SK-N-SH (cell line): ENCODE results near the gene SPOCK1. TPM values are rescaled to one million over a fixed set of nuclear protein-coding genes. Genes with fewer than 3 reads are reported as not detected.

Experiments used
- CTCF ChIA-PET: fragments of 300-600, 350-600 bp; formaldehyde crosslinking; extraction: SDS; loops from one replicate; lab custom pipeline; 2021; lab: Yijun Ruan, JAX
- POLR2A ChIA-PET: fragments of 350-600 bp; sonication (Branson Sonifier 250); formaldehyde crosslinking; extraction: SDS; loops from one replicate; lab custom pipeline; 2020; ENCODE audit warnings: antibody characterized with exemption, inconsistent platforms; lab: Yijun Ruan, JAX
- DNase-seq: peaks from one replicate; pipeline ENCODE4 v3.0.0; 2012
- H2AFZ ChIP-seq: fragments of 200-600 bp; sonication (generic); 2 replicates; pipeline ENCODE4 v1.8.1; 2016; ENCODE audit warnings: antibody characterized with exemption, mild to moderate bottlenecking, low read depth
- H3F3A ChIP-seq: fragments of 200-600 bp; sonication (generic); replicated peaks from 2 replicates; pipeline ENCODE3; 2016; ENCODE audit warnings: antibody characterized with exemption, mild to moderate bottlenecking; ENCODE audit not compliant: insufficient read depth
- H3K27ac ChIP-seq, 2 experiments: fragments of 200-500 bp in 1 of 2; fragments of 200-600 bp in 1 of 2; sonication (Bioruptor generic) in 1 of 2; sonication (generic), shearing (Covaris generic) in 1 of 2; 2 replicates each; pipeline versions ENCODE4 v1.5.1 to v1.6.1; 2014 to 2016; ENCODE audit warnings: low read depth in 2 of 2, inconsistent platforms in 1 of 2, low read length in 1 of 2, mild to moderate bottlenecking in 1 of 2, mixed read lengths in 1 of 2
- H3K27me3 ChIP-seq: fragments of 200-600 bp; sonication (generic), shearing (Covaris generic); 2 replicates; pipeline ENCODE4 v1.6.1; 2016; ENCODE audit warnings: mixed run types; ENCODE audit not compliant: insufficient read depth
- H3K36me3 ChIP-seq, 2 experiments: fragments of 200-500 bp in 1 of 2; fragments of 200-600 bp in 1 of 2; sonication (Bioruptor generic) in 1 of 2; sonication (generic) in 1 of 2; replicated peaks in 1 of 2; 2 replicates each; pipeline versions ENCODE3 to v1.5.1; 2014 to 2016; ENCODE audit warnings: low read length in 1 of 2, mild to moderate bottlenecking in 1 of 2; ENCODE audit not compliant: insufficient read depth in 2 of 2, control insufficient read depth in 1 of 2
- H3K4me1 ChIP-seq, 2 experiments: fragments of 200-500 bp in 1 of 2; fragments of 200-600 bp in 1 of 2; sonication (Bioruptor generic) in 1 of 2; sonication (generic), shearing (Covaris generic) in 1 of 2; 2 replicates each; pipeline versions ENCODE4 v1.5.1 to v1.6.1; 2014 to 2016; ENCODE audit warnings: low read depth in 1 of 2, low read length in 1 of 2, mixed run types in 1 of 2; ENCODE audit not compliant: insufficient read depth in 2 of 2, control insufficient read depth in 1 of 2
- H3K4me2 ChIP-seq: fragments of 200-600 bp; sonication (generic), shearing (Covaris generic); 2 replicates; pipeline ENCODE4 v1.6.1; 2017; ENCODE audit warnings: mixed run types
- H3K4me3 ChIP-seq, 2 experiments: fragments of 200-500 bp in 1 of 2; fragments of 200-600 bp in 1 of 2; sonication (Bioruptor generic) in 1 of 2; sonication (generic), shearing (Covaris generic) in 1 of 2; 2 replicates each; pipeline versions ENCODE4 v1.5.1 to v1.8.1; 2014 to 2016; ENCODE audit warnings: low read depth in 2 of 2, inconsistent platforms in 1 of 2, low read length in 1 of 2, mild to moderate bottlenecking in 1 of 2, mixed read lengths in 1 of 2, moderate library complexity in 1 of 2
- H3K79me2 ChIP-seq: fragments of 200-600 bp; sonication (generic); 2 replicates; pipeline ENCODE4 v1.8.1; 2017; ENCODE audit warnings: mild to moderate bottlenecking; ENCODE audit not compliant: insufficient read depth
- H3K9ac ChIP-seq: fragments of 200-600 bp; sonication (generic); 2 replicates; pipeline ENCODE4 v1.6.1; 2017; ENCODE audit warnings: mixed run types
- H3K9me2 ChIP-seq: fragments of 200-600 bp; sonication (generic); 2 replicates; pipeline ENCODE4 v1.6.1; 2017; ENCODE audit warnings: mixed run types
- H3K9me3 ChIP-seq: fragments of 200-600 bp; sonication (generic); 2 replicates; pipeline ENCODE4 v1.6.1; 2017; ENCODE audit warnings: mixed run types, mild to moderate bottlenecking, moderate library complexity
- H4K20me1 ChIP-seq: fragments of 200-600 bp; sonication (generic); 2 replicates; pipeline ENCODE4 v1.6.1; 2017; ENCODE audit warnings: mild to moderate bottlenecking, mixed run types; ENCODE audit not compliant: insufficient read depth
- CHD2 ChIP-seq: fragments of 150-350 bp; IDR thresholded peaks from 2 replicates; pipeline ENCODE4 v1.6.1; 2018; ENCODE audit warnings: low read length; ENCODE audit not compliant: partially characterized antibody
- CTCF ChIP-seq: fragments of 200-600 bp; sonication (generic); IDR thresholded peaks from 2 replicates; pipeline ENCODE4 v1.6.1; 2017; ENCODE audit warnings: antibody characterized with exemption, mild to moderate bottlenecking, moderate library complexity
- GABPA ChIP-seq: IDR thresholded peaks from 2 replicates; pipeline ENCODE4 v1.4.0; 2012; ENCODE audit warnings: low read depth, mild to moderate bottlenecking
- MXI1 ChIP-seq: IDR thresholded peaks from 2 replicates; pipeline ENCODE4 v1.6.1; 2012; ENCODE audit warnings: mild to moderate bottlenecking, low read depth, low read length, improper control_type of control experiment
- NRF1 ChIP-seq: IDR thresholded peaks from 2 replicates; pipeline ENCODE4 v1.6.1; 2012; ENCODE audit warnings: low read depth, mild to moderate bottlenecking, low read length
- RCOR1 ChIP-seq: fragments of 150-350 bp; IDR thresholded peaks from 2 replicates; pipeline ENCODE4 v1.6.1; 2017; ENCODE audit warnings: antibody characterized with exemption, low read length
- SMC3 ChIP-seq: IDR thresholded peaks from 2 replicates; pipeline ENCODE4 v1.6.1; 2012; ENCODE audit warnings: low read depth, low read length, improper control_type of control experiment
- USF1 ChIP-seq: IDR thresholded peaks from 2 replicates; pipeline ENCODE4 v1.4.0; 2012; ENCODE audit warnings: low read depth, borderline replicate concordance
- USF2 ChIP-seq: fragments of 150-350 bp; IDR thresholded peaks from 2 replicates; pipeline ENCODE4 v1.6.1; 2017; ENCODE audit warnings: antibody characterized with exemption, low read length, low read depth, borderline replicate concordance
- WGBS: methylation state at CpG from one replicate; pipeline ENCODE4 v1.1.6; 2017; ENCODE audit warnings: low lambda C conversion rate; 5-methylcytosine and 5-hydroxymethylcytosine counted together
- polyA plus RNA-seq, 3 experiments: library from polyadenylated mRNA; depleted of rRNA; stranded (reverse); fragments of >200 nt; gene quantifications; 2 replicates each; pipeline ENCODE4 v1.2.3, GENCODE V29; 2012

The SPOCK1 gene
- polyA plus RNA-seq, 1 of the 3 experiments (the other 2 are of a cell fraction) = 11.3 TPM

GRCh38 chr5:137019229-137019628 is 479.9 kb downstream of the SPOCK1 start:
- Histone ChIP-seq H3K27me3 (no peaks in the 10 kb centered on the region), H3K4me1 (no peaks in the 10 kb centered on the region; a peak in 2 of 4 replicates), H3F3A (no peaks in the 10 kb centered on the region), H4K20me1 (no peaks in the 10 kb centered on the region), H3K4me3 (no peak overlapping the region), H3K9me3 (no peaks in the 10 kb centered on the region), H3K9ac (no peak overlapping the region), H3K79me2 (no peaks in the 10 kb centered on the region), H3K27ac (no peak overlapping the region), H3K9me2 (no peaks in the 10 kb centered on the region), H3K36me3 (no peaks in the 10 kb centered on the region), H3K4me2 (no peak overlapping the region), H2AFZ (no peak overlapping the region)
- TF ChIP-seq NRF1 (no peak), MXI1 (no peak), CHD2 (no peak), USF1 (no peak), RCOR1 (no peak), GABPA (no peak)
- DNase-seq = no peak
- CTCF ChIA-PET = no interaction called here
- WGBS = 49% methylated on average over 3 of the region's 3 CpGs
- POLR2A ChIA-PET = no interaction called here

- H3K79me2 ChIP-seq = no peaks in the 10 kb centered on the region
- TF ChIP-seq CTCF (peak; percentile 6; the same call in 1 of the 2 replicates), USF2 (no peak), SMC3 (no peak), CHD2 (no peak)
- no peaks in the 10 kb centered on the region for H4K20me1 ChIP-seq
- H3K36me3 ChIP-seq = no peaks in the 10 kb centered on the region
- H3F3A ChIP-seq = no peaks in the 10 kb centered on the region
- no peaks in the 10 kb centered on the region for H3K9me3 ChIP-seq
- WGBS = 32% methylated on average over 4 of the region's 5 CpGs
- H3K27me3 ChIP-seq = no peaks in the 10 kb centered on the region
- H2AFZ ChIP-seq = no peak overlapping the region
- H3K27ac ChIP-seq = no peak overlapping the region
- POLR2A ChIA-PET = no interaction called here
- H3K4me3 ChIP-seq = no peak overlapping the region
- no peak overlapping the region for H3K9ac ChIP-seq
- H3K9me2 ChIP-seq = no peaks in the 10 kb centered on the region
- H3K4me1 ChIP-seq = no peaks in the 10 kb centered on the region
- CTCF ChIA-PET = interaction anchor here (0.6 to 1.3 kb wide), 2 partner anchors 13 to 14 kb away, joined by 3 to 4 read pairs; no protein-coding TSS in a partner anchor
- DNase-seq = no peak
- no peak overlapping the region for H3K4me2 ChIP-seq
Observed at GRCh38 chr5:137016783-137017324, 482.3 kb downstream of the SPOCK1 start.
